Ovary (tissue), 9 donors: ENCODE measurements around the gene UGT1A4. TPM values are rescaled to one million over a fixed set of nuclear protein-coding genes. Genes with fewer than 3 reads are reported as not detected.
"Not testable (repeated sequence)": the region's sequence is repeated elsewhere in the genome, so short reads cannot be mapped to it uniquely, and the experiment has no call there.

ENCODE experiments used
- DNase-seq, 5 donors: peaks; one replicate each; pipeline ENCODE4 v3.0.0-alpha.2; 2019 to 2020
- H3K27ac ChIP-seq, 2 donors: fragments of 200-600 bp; one replicate each; pipeline versions ENCODE4 v1.5.1 to v1.8.0; 2019 to 2022
- H3K27me3 ChIP-seq: fragments of 200-600 bp; one replicate; pipeline ENCODE4 v1.8.0; 2022
- H3K36me3 ChIP-seq: fragments of 200-600 bp; sonication (generic); one replicate; pipeline ENCODE4 v1.5.1; 2019
- H3K4me1 ChIP-seq: one replicate; pipeline ENCODE4 v1.8.1; 2013; ENCODE audit warnings: mild to moderate bottlenecking, moderate library complexity; ENCODE audit not compliant: insufficient read depth
- H3K4me3 ChIP-seq: fragments of 200-600 bp; sonication (generic); one replicate; pipeline ENCODE4 v1.5.1; 2017
- H3K9me3 ChIP-seq, 2 donors: fragments of 200-600 bp in 1 of 2; sonication (generic) in 1 of 2; one replicate each; pipeline versions ENCODE4 v1.5.1 to v1.8.1; 2013 to 2019; ENCODE audit warnings: mild to moderate bottlenecking in 1 of 2, moderate library complexity in 1 of 2
- EP300 ChIP-seq: sonication (generic); formaldehyde crosslinking; IDR thresholded peaks from one replicate; pipeline ENCODE4 v1.6.1; 2017; ENCODE audit warnings: antibody characterized with exemption
- POLR2A ChIP-seq: fragments of 450-650 bp; IDR thresholded peaks from one replicate; pipeline ENCODE4 v1.6.1; 2017; ENCODE audit warnings: antibody characterized with exemption, mild to moderate bottlenecking, moderate library complexity
- WGBS, 3 donors: extraction: QIAGEN DNeasy Blood & Tissue Kit in 1 of 3; methylation state at CpG; one replicate each; pipeline versions ENCODE4 v1.1.5 to v1.1.7; 2013 to 2017; 5-methylcytosine and 5-hydroxymethylcytosine counted together
- intact Hi-C, 4 donors: fragments of 100-400 bp; cut with DNase I; formaldehyde crosslinking; loops; one replicate each; pipeline versions ENCODE4 v1.11.0 to v1.15.1; 2022 to 2023
- polyA plus RNA-seq, 2 donors: library from polyadenylated mRNA; stranded (reverse); fragments of 200-250 nt in 1 of 2; fragments of 350-450 nt in 1 of 2; fragmentation: Illumina TruSeq in 1 of 2; extraction: RNeasy Lipid Tissue Mini Kit (QIAGEN cat#74804) in 1 of 2; gene quantifications; one replicate each; pipeline ENCODE4 v1.2.3, GENCODE V29; 2013 to 2014
- total RNA-seq, 7 donors: library from RNA; depleted of rRNA in 2 of 7; stranded (reverse); fragments of >200 nt in 2 of 7; fragmentation: NEBNext Ultra II Directional in 3 of 7; extraction: Animal tissue kit (Norgen Biotek cat#: 25700) in 3 of 7; gene quantifications; one replicate each; pipeline versions ENCODE4 v1.1.0 to v1.2.4, GENCODE V29; 2016 to 2023
- TF ChIP-seq, protein P1 (sequence below), 3 donors: fragments of 450-650 bp in 2 of 3; fragments of 200-600 bp in 1 of 3; IDR thresholded peaks; one replicate each; pipeline versions ENCODE4 v1.5.1 to v1.8.0; 2016 to 2022; ENCODE audit warnings: antibody characterized with exemption in 3 of 3, mild to moderate bottlenecking in 1 of 3
- donor health status: DM: no; HTN: no; CAD: no; lungs with moderate emphysema.
- donor health status: DM: no; HTN: no; CAD: no.
- donor health status: Bipolar disorder and iron deficiency.
- donor health status: DM: yes; HTN: yes; CAD: no.
- donor health status: DM: no; HTN: no; CAD: no.
- donor health status: DM: yes; HTN: yes; CAD: no.

The UGT1A4 gene
- total and polyA plus RNA-seq, 9 donors, result 0.11 to 0.36 TPM; not detected in 7

- intact Hi-C loops, result no loop called here
- no peak for DNase-seq
- Histone ChIP-seq H3K27ac (no peak overlapping the region), H3K4me3 (no peak overlapping the region), H3K4me1 (no peaks in the 10 kb centered on the region), H3K27me3 (no peaks in the 10 kb centered on the region), H3K9me3 (no peaks in the 10 kb centered on the region), H3K36me3 (no peaks in the 10 kb centered on the region)
- TF ChIP-seq, protein P1, sequence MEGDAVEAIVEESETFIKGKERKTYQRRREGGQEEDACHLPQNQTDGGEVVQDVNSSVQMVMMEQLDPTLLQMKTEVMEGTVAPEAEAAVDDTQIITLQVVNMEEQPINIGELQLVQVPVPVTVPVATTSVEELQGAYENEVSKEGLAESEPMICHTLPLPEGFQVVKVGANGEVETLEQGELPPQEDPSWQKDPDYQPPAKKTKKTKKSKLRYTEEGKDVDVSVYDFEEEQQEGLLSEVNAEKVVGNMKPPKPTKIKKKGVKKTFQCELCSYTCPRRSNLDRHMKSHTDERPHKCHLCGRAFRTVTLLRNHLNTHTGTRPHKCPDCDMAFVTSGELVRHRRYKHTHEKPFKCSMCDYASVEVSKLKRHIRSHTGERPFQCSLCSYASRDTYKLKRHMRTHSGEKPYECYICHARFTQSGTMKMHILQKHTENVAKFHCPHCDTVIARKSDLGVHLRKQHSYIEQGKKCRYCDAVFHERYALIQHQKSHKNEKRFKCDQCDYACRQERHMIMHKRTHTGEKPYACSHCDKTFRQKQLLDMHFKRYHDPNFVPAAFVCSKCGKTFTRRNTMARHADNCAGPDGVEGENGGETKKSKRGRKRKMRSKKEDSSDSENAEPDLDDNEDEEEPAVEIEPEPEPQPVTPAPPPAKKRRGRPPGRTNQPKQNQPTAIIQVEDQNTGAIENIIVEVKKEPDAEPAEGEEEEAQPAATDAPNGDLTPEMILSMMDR (IDR thresholded peaks at IDR 0.05), result no peak
- TF ChIP-seq POLR2A (no peak), EP300 (no peak)
- WGBS, 3 donors, result 86 to 91% (median 88%) methylated on average over 8 of the region's 8 CpGs
Observed at GRCh38 chr2:233699424-233700027, 19.0 kb upstream of the UGT1A4 start.

- no peak for TF ChIP-seq POLR2A
- TF ChIP-seq, protein P1 (IDR thresholded peaks at IDR 0.05), result no peak
- TF ChIP-seq EP300, result no peak
- no peaks in the 10 kb centered on the region for H3K9me3 ChIP-seq
- WGBS, 3 donors, result 37 to 44% (median 43%) methylated on average over 1 of the region's 1 CpG
- no peaks in the 10 kb centered on the region for H3K27me3 ChIP-seq
- no peaks in the 10 kb centered on the region for H3K4me1 ChIP-seq
- H3K27ac ChIP-seq, result no peak overlapping the region
- no peak for DNase-seq
- H3K4me3 ChIP-seq, result no peak overlapping the region
- intact Hi-C loops, result no loop called here
- H3K36me3 ChIP-seq, result no peaks in the 10 kb centered on the region
Observed at GRCh38 chr2:233700028-233700635, 18.4 kb upstream of the UGT1A4 start.

- H3K36me3 ChIP-seq, H3K9me3 ChIP-seq, DNase-seq, H3K27me3 ChIP-seq, H3K4me1 ChIP-seq, H3K4me3 ChIP-seq, intact Hi-C loops, H3K27ac ChIP-seq: not testable (repeated sequence)
- WGBS, 3 donors, result 89 to 97% (median 94%) methylated on average over 5 of the region's 5 CpGs
Observed at GRCh38 chr2:233700842-233701241, 17.7 kb upstream of the UGT1A4 start.

- WGBS, 3 donors, result 50 to 60% (median 50%) methylated on average over 3 of the region's 3 CpGs
- TF ChIP-seq POLR2A, result no peak
- TF ChIP-seq, protein P1 (IDR thresholded peaks at IDR 0.05), result no peak
- TF ChIP-seq EP300, result no peak
Observed at GRCh38 chr2:233702238-233702637, 16.3 kb upstream of the UGT1A4 start.

DNA sequence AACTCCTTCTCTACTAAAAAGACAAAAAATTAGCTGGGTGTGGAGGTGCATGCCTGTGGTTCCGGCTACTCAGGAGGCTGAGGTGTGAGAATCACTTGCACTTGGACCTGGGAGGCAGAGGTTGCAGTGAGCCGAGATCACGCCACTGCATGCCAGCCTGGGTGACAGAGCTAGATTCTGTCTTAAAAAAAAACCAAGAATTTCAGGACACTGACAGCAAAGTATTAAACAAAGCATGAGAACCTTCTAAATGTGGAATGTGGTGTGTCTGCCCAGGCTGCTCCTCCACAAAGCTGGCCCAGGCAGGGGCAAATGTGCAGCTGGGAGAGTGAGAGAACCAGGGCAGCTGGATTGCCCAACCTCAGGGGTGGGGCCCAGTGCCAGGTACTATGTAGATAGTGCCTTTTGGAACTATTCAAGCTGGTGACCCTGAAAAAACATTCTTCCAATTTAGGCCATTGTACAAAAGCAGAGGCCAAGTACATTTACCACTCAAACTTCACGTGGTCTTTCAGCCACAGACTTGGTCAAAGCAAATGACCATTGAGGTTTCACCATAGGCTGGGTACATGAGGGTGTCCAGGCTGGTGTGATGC lies 12.5 kb upstream of the UGT1A4 start:
- intact Hi-C loops, result no loop called here
- no peaks in the 10 kb centered on the region for H3K9me3 ChIP-seq
- 59 to 65% (median 62%) methylated on average over 4 of the region's 4 CpGs for WGBS, 3 donors
- no peaks in the 10 kb centered on the region for H3K36me3 ChIP-seq
- no peak overlapping the region for H3K27ac ChIP-seq
- H3K27me3 ChIP-seq, result no peaks in the 10 kb centered on the region
- no peaks in the 10 kb centered on the region for H3K4me1 ChIP-seq
- H3K4me3 ChIP-seq, result no peak overlapping the region
- TF ChIP-seq, protein P1 (IDR thresholded peaks at IDR 0.05), result no peak
- TF ChIP-seq POLR2A (no peak), EP300 (no peak)
- DNase-seq, result no peak

More at GRCh38 chr2:233702238-233702637, 16.3 kb upstream of the UGT1A4 start:
- intact Hi-C loops, result no loop called here
- Histone ChIP-seq H3K27ac (no peak overlapping the region), H3K36me3 (no peaks in the 10 kb centered on the region), H3K9me3 (no peaks in the 10 kb centered on the region), H3K27me3 (no peaks in the 10 kb centered on the region), H3K4me3 (no peak overlapping the region), H3K4me1 (no peaks in the 10 kb centered on the region)
- no peak for DNase-seq
